Esophagus squamous epithelium (tissue), 5 donors: Measurements from ENCODE around the gene NOS2. TPM values are rescaled to one million over a fixed set of nuclear protein-coding genes. Genes with fewer than 3 reads are reported as not detected.

Experiments used
- DNase-seq: peaks from one replicate; lab custom pipeline; 2025; lab: John Stamatoyannopoulos, UW
- H3K27ac ChIP-seq, 4 donors: fragments of 200-600 bp; sonication (generic); one replicate each; pipeline ENCODE4 v1.5.1; 2016 to 2019; ENCODE audit warnings: mild to moderate bottlenecking in 1 of 4
- H3K27me3 ChIP-seq, 4 donors: fragments of 200-600 bp; sonication (generic); 1 replicate in 3 of 4; 2 replicates in 1 of 4; pipeline versions ENCODE4 v1.5.1 to v1.6.0; 2017 to 2021; ENCODE audit warnings: antibody characterized with exemption in 1 of 4
- H3K36me3 ChIP-seq, 3 donors: fragments of 200-600 bp; sonication (generic); one replicate each; pipeline ENCODE4 v1.5.1; 2016 to 2019
- H3K4me1 ChIP-seq, 3 donors: fragments of 200-600 bp; sonication (generic); one replicate each; pipeline ENCODE4 v1.5.1; 2017 to 2019
- H3K4me3 ChIP-seq, 4 donors: fragments of 200-600 bp; sonication (generic); 1 replicate in 3 of 4; 2 replicates in 1 of 4; pipeline ENCODE4 v1.5.1; 2016 to 2019; ENCODE audit warnings: mild to moderate bottlenecking in 2 of 4, moderate library complexity in 1 of 4
- H3K9me3 ChIP-seq, 3 donors: fragments of 200-600 bp; sonication (generic); one replicate each; pipeline ENCODE4 v1.5.1; 2016 to 2019
- CTCF ChIP-seq, 6 experiments: fragments of 450-650 bp in 4 of 6; fragments of 200-600 bp in 2 of 6; sonication (generic) in 2 of 6; IDR thresholded peaks; one replicate each; pipeline ENCODE4 v1.5.1; 2016 to 2019; ENCODE audit warnings: antibody characterized with exemption in 6 of 6, mild to moderate bottlenecking in 4 of 6, moderate library complexity in 4 of 6
- POLR2A ChIP-seq, 4 donors: fragments of 450-650 bp; IDR thresholded peaks; one replicate each; pipeline ENCODE4 v1.6.1; 2017; ENCODE audit warnings: antibody characterized with exemption in 4 of 4, mild to moderate bottlenecking in 4 of 4, moderate library complexity in 3 of 4
- WGBS, 2 donors: methylation state at CpG; one replicate each; pipeline ENCODE4 v1.1.5; 2018; 5-methylcytosine and 5-hydroxymethylcytosine counted together
- intact Hi-C: fragments of 100-400 bp; cut with DNase I; formaldehyde crosslinking; loops from one replicate; pipeline ENCODE4 v1.15.0; 2022
- total RNA-seq, 4 donors: library from RNA; depleted of rRNA; stranded (reverse); fragments of >200 nt; gene quantifications; one replicate each; pipeline ENCODE4 v1.1.0, GENCODE V29; 2016
- donor health status: DM: yes; HTN: yes; CAD: no.

The NOS2 gene
- total RNA-seq, 4 donors from 2014 or later, result 0.11 to 2.7 (median 0.86) TPM

DNA sequence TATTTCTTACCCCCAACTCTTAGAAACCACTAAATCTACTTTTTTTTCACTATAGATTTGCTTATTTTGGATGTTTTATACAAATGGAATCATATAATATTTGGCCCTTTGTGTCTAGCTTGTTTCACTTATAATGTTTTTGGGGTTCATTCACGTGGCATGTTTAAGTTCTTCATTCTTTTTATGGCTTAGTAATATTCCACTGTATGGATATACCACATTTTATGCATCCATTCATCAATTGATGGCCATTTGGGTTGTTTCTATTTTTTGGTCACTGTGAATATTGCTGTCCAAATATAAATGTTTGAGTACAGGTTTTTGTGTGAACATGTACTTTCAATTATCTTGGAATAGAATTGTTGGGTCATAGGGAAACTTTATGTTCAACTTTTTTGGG lies 9.2 kb upstream of the NOS2 start:
- H3K4me3 ChIP-seq, result no peak overlapping the region
- no peaks in the 10 kb centered on the region for H3K36me3 ChIP-seq
- H3K27ac ChIP-seq, result no peak overlapping the region
- peaks cover 5 to 45% (median 11%) of the 10 kb centered on the region in 3 donors for H3K4me1 ChIP-seq
- DNase-seq, result no peak
- intact Hi-C loops, result no loop called here
- H3K27me3 ChIP-seq, result peaks cover 0 to under 1% (median 0%) of the 10 kb centered on the region in 4 donors
- 89 to 95% methylated on average over 1 of the region's 1 CpG for WGBS, 2 donors
- TF ChIP-seq POLR2A (IDR thresholded peaks at IDR 0.05) (no peak), CTCF (IDR thresholded peaks at IDR 0.05) (no peak)
- no peaks in the 10 kb centered on the region for H3K9me3 ChIP-seq

DNA sequence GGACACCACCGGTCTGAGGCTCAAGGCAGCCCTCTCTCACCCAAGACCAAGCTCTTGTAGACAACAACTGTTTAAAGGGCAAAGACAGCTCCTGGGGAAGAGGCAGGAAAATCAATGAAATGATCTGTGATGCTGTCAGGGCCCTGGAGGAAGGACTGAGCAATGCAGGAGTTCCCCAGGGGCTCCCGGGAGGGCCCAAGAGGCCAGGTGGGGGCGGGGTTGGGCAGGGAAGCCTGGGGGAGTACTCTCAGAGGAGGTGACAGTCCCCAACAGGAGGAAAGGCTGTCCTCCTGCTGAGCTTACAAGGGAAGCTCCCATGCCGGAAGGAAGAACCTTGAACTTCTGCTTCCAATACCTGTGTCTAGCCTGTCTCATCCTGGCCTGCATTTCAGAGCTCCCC lies 8.3 kb upstream of the NOS2 start:
- DNase-seq, result no peak
- no peaks in the 10 kb centered on the region for H3K27me3 ChIP-seq
- no peak for TF ChIP-seq POLR2A (IDR thresholded peaks at IDR 0.05)
- no peak for TF ChIP-seq CTCF (IDR thresholded peaks at IDR 0.05)
- no peaks in the 10 kb centered on the region for H3K36me3 ChIP-seq
- H3K9me3 ChIP-seq, result no peaks in the 10 kb centered on the region
- H3K4me3 ChIP-seq, result no peak overlapping the region
- H3K4me1 ChIP-seq, result peaks cover 5 to 45% (median 11%) of the 10 kb centered on the region in 3 donors
- WGBS, 2 donors, result 45 to 49% methylated on average over 2 to 3 of the region's 4 CpGs
- intact Hi-C loops, result no loop called here
- no peak overlapping the region for H3K27ac ChIP-seq

DNA sequence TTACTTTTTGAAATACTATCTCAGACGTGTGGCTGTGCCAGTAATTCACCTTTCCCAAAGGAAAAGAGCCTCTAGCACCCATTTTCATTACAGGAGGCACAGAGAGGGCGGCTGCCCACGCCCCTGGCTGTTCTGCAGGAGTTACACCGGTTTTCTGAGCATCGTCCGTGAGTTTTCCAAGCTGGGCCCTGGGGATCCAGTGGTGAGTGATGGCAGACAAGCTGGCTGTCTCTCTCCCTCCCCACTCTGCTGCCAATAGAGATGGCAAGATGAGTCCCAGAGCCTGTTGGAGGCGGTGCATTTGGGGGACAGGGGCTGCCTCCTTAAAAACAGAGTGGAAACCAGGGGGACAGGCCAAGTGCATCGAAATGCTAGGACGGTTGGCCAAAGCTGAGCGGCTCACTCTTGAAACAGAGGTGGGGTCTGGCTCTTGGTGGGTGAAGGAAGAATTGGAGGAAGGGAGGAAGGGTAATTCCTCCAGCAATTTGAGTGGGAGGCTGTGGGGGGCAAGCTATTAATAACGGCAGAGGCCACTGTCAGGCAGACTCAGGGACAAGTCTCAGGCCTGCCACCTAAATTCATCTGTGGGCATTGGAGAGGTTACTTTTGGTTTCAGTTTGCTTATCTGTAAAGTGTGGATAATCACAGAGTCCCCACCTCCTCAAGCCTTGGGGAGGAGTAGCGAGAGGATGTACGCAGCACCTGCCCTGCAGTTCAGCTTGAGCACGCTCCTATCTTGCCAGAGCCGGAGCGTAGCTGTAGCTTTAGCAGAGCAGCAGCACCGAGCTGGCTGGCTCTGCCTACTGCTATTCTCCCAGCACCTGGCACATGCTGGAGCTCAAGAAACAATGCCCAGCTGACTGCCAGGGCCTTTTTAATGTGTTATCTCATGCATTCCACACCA lies 7.5 kb upstream of the NOS2 start:
- Histone ChIP-seq H3K27ac (peak overlapping the region in 1 of 4 donors; percentile 29), H3K36me3 (no peaks in the 10 kb centered on the region), H3K4me1 (peaks cover 5 to 45% (median 11%) of the 10 kb centered on the region in 3 donors), H3K27me3 (no peaks in the 10 kb centered on the region), H3K4me3 (peak overlapping the region in 1 of 4 donors; percentile 35), H3K9me3 (no peaks in the 10 kb centered on the region)
- intact Hi-C loops, result no loop called here
- TF ChIP-seq CTCF (IDR thresholded peaks at IDR 0.05), result no peak
- no peak for TF ChIP-seq POLR2A (IDR thresholded peaks at IDR 0.05)
- WGBS, 2 donors, result 62 to 85% methylated on average over 4 to 17 of the region's 17 CpGs
- DNase-seq, result no peak

- peak overlapping the region in 3 of 4 donors; percentile 24 to 58 (median 37) for H3K4me3 ChIP-seq
- no peaks in the 10 kb centered on the region for H3K36me3 ChIP-seq
- DNase-seq, result peak; percentile 22
- H3K27ac ChIP-seq, result peak overlapping the region in 1 of 4 donors; percentile 36
- H3K4me1 ChIP-seq, result peaks cover 0 to 25% (median 0%) of the 10 kb centered on the region in 3 donors
- 2 to 3% methylated on average over 8 to 12 of the region's 14 CpGs for WGBS, 2 donors
- peak; percentile 76 to 88 (median 82) for TF ChIP-seq CTCF (IDR thresholded peaks at IDR 0.05)
- no peak for TF ChIP-seq POLR2A (IDR thresholded peaks at IDR 0.05)
- intact Hi-C loops, result no loop called here
- no peaks in the 10 kb centered on the region for H3K9me3 ChIP-seq
- peaks cover 0 to 11% (median 0%) of the 10 kb centered on the region in 4 donors for H3K27me3 ChIP-seq
Measured at GRCh38 chr17:27805520-27806146, 5.3 kb upstream of the NOS2 start.

DNA sequence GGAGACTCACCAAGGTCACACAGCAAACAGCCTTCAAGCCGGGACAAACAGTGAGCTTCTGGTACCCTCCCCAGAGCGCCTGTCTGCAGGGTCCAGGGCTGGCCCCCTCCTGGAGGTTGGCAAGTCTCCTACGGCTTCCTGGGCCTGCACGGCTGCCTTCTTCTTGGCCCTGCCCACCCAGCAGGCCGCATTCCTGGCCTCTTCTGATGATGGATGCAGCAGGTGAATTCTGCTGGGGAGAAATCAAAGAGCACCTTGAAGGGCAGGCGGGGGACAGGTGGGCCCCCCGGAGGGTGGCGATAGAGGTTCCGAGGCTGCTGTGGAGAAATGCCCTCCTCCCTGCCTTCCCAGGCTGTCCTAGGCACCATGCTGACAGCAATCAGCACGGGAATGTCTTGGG lies 3.8 kb upstream of the NOS2 start:
- H3K4me3 ChIP-seq, result no peak overlapping the region
- H3K27me3 ChIP-seq, result peaks cover 0 to 22% (median 0%) of the 10 kb centered on the region in 4 donors
- no peaks in the 10 kb centered on the region for H3K36me3 ChIP-seq
- peaks cover 0 to 22% (median 0%) of the 10 kb centered on the region in 3 donors for H3K4me1 ChIP-seq
- no peak overlapping the region for H3K27ac ChIP-seq
- intact Hi-C loops, result loop anchor here (5.0 kb wide), 1 partner anchor 73 kb away; no protein-coding TSS in a partner anchor
- DNase-seq, result no peak
- WGBS, 2 donors, result 61 to 74% methylated on average over 3 to 5 of the region's 10 CpGs
- TF ChIP-seq CTCF (IDR thresholded peaks at IDR 0.05) (no peak), POLR2A (IDR thresholded peaks at IDR 0.05) (no peak)
- no peaks in the 10 kb centered on the region for H3K9me3 ChIP-seq
